ENCODE data around the gene MAPKAP1. TPM values are rescaled to one million over a fixed set of nuclear protein-coding genes. Genes with fewer than 3 reads are reported as not detected.

The MAPKAP1 gene
- total RNA-seq, 1 donor from 2014 or later, result 80.0 TPM

- no peak for DNase-seq (ENCODE audit: low spot score)
Observed at GRCh38 chr9:125537442-125538091, 169.4 kb downstream of the MAPKAP1 start.

- no peak for DNase-seq (ENCODE audit: low spot score)
Observed at GRCh38 chr9:125536776-125537175, 170.2 kb downstream of the MAPKAP1 start.

GRCh38 chr9:125536167-125536772 lies 170.7 kb downstream of the MAPKAP1 start:
- no peak for DNase-seq (ENCODE audit: low spot score)

- DNase-seq (ENCODE audit: low spot score), result no peak
Observed at GRCh38 chr9:125534971-125535701, 171.9 kb downstream of the MAPKAP1 start.

- DNase-seq (ENCODE audit: low spot score), result no peak
Observed at GRCh38 chr9:125532812-125533594, 174.0 kb downstream of the MAPKAP1 start.

DNA sequence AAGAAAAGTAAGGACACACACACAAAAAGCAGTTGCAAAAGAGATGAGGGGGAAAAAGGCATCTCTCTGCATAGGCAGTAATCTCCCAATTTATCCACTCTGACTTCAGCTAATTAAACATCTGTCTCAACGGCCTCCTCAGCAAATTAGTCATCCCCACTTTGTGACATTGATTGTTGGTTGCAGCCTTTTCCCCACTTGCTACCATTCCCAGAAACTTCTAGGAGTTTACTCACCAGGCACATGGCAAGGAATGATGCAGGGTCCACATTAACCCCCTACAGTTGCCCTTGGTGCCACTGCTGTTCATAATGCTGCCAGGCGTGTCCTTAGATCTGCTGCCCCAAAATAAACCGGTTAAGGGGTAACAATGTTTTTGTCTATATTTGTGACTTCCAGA lies 174.6 kb downstream of the MAPKAP1 start:
- no peak for DNase-seq (ENCODE audit: low spot score)

- no peak for DNase-seq (ENCODE audit: low spot score)
Observed at GRCh38 chr9:125529589-125530515, 177.2 kb downstream of the MAPKAP1 start.

DNA sequence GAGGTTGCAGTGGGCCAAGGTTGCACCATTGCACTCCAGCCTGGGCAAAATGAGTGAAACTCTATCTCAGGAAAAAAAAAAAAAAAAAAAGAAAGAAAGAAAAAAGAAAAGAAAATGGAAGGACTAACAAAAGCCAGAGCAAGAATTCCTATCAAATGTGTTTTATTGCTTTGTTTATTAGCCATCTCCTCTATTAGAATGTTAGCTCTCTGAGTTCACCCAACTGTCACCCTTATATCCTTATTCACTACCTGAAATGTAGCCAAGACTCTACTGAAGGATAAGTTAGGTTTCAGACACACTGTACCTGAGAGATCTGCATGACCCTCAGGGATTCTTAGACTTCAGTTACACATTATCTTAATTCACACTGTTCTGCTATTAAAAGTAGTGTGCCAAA lies 177.9 kb downstream of the MAPKAP1 start:
- DNase-seq (ENCODE audit: low spot score), result no peak

DNA sequence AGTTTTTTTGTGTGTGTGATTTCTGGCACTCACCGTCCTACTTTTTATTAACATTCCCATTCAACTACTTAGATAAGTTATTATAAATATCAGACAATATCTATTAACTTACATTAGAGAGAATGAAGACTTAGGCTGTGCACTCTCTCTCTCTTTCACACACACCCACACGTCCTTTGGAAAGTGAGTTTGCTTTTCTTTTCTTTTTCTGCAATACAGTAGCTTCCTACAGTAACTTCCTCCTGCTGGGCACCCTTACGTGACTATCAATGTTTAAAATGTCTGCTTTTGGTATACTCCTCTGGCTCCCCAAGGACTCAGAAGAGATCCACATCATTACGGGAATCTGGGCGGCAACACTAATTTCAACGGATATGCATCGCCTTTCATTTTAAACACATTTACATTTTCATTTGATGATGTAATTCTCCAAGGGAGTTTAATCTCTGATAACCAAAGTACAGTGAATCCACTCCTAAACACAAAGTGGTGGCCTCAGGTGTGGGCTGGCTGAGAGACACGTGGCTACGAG lies 179.5 kb downstream of the MAPKAP1 start:
- DNase-seq (ENCODE audit: low spot score), result no peak

GRCh38 chr9:125525921-125526631 lies 180.9 kb downstream of the MAPKAP1 start:
- no peak for DNase-seq (ENCODE audit: low spot score)

DNA sequence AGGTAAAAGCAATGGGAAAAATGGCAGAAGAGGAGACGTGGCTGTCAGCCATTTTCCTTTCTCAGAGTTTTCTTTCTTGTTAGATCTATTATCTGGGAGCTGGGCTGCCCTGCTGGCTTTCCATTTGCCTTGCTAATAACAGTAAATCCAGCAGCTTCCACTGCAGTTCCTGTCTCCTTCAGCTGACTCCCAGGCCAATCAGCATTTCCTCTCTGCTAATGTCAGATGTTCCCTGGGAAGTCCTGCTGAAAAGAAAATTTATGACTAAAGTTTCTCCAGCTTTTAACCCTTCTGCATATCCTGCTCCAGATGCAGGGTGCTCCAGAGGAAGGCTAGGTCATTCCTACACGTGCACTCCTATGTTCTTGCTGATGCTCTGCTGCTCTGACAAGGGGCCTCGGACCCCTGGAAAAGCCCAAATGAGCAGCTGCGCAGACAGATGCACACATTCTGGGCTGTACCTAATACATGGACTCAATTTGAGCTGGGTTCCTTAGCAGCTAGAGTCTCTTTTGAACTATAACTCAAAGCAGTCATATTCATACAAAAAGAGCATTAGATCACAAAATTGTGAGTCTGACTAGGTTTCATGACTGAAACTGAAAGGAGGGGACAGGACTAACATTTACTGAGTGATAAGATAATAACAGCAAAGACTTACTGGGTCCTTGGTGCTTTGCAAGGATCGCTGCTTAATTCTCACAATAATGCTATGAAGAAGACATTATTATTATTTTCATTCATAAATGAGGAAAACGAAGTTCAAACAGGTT lies 182.2 kb downstream of the MAPKAP1 start:
- DNase-seq (ENCODE audit: low spot score), result no peak

GRCh38 chr9:125523681-125524080 lies 183.3 kb downstream of the MAPKAP1 start:
- no peak for DNase-seq (ENCODE audit: low spot score)

DNA sequence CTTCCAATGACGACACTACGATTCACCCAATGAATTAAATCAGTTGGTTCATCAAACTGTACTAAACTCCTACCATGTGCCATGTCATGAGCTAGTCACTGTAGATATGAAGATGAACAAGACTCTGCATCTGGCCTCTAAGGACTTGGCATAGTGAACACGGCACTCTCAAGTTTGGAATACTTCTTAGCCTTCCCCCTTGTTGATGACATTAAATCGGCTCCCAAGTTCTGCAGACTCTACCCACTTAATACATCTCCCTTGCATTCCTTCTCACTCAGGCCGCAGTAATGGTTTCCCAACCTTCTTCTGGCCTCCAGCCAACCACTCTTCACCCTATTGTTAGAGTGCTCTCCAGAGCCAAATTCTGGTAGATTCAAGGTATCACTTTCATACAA lies 184.7 kb downstream of the MAPKAP1 start:
- DNase-seq (ENCODE audit: low spot score), result no peak

DNA sequence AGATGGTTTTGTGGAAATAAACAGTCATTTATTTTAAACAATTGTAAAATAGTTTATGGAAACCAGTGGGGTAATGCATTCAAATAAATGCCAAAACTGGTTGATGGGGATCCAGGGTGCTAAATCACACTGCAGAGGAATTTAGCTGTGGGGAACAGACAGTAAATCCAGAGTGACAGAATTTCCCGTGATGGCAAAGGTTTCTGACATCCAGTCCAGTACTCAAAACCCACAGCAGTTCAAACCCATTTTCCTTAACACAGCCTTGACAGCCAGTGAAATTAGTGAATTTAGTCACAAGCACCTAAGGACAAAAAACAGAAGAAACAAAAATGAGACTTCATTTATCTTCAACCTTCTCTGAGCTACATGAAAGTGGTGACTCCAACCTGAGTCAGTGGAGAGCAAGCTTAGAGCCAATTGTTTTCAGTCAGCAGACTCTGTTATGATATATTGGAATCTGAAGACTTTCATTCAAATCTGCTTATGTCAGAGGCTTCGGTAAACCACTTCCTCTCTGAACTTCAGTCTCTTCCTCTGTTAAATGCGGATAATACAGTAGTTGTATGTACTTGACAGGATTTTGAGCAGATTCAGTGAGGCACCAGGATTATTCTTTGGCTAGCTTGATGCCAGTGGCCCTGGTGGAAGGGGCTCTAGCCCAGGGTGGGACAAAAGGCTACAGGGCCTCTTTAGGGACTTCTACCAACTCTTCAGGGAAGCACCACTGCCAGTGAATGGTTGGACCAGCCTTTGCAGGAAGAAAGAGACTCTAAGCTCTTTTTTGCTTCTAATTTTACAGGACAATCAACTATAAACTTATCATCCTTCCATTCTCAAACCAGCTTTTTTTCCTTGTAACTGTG lies 185.3 kb downstream of the MAPKAP1 start:
- DNase-seq (ENCODE audit: low spot score), result no peak

GRCh38 chr9:125519734-125520133 lies 187.3 kb downstream of the MAPKAP1 start:
- no peak for DNase-seq (ENCODE audit: low spot score)

DNA sequence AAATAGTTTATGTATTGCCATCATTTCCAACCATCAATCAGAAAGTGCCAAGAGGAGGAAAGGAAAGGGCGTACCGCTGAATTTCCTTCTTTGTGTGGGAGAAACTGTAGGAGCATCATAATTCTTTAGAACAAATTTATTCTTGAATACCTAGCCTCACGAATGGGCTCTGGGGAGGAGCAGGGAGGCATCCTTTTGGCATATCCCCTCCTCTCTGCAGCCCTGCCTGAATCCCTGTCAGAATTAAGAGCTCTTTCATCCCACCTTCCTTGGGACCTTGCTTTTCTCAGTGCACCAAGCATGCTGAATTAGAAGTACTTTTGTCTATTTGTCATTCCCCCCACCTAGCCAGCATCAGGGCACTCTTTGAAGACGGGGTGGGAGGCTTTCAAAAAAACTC lies 189.4 kb downstream of the MAPKAP1 start:
- DNase-seq (ENCODE audit: low spot score), result no peak

- no peak for DNase-seq (ENCODE audit: low spot score)
Observed at GRCh38 chr9:125515983-125516940, 190.7 kb downstream of the MAPKAP1 start.
